ENCODE measurements around the gene GAS2L3.
A peak's percentile ranks its signal among the peaks of the same experiment; 100 is the strongest.

DNA sequence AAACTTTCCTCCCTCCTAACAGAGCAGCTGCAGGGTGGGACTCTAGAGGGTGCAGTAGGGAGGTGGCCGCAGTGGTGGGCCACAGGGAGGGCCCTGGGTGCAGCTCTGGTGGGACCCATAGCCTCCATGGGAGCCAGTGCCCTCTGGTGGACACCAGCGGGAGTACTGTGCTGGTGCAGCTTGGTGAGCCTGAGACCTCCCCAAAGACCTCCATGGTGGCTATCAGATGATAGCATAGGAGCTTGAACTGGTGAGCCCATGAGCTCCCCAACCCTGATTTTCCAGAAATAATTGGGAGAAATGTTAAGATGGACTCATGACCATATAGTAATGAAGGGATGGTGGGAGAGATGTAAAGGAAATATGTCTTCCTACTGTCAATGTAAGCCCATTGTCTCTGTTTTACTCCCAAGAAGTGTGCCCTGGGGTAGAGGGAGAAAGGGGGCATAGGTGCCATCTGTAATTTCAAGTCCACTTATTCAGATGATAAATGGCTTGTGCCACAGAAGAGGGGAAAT, 98.7 kb downstream of the GAS2L3 start:
- TF ChIP-seq, protein P1, sequence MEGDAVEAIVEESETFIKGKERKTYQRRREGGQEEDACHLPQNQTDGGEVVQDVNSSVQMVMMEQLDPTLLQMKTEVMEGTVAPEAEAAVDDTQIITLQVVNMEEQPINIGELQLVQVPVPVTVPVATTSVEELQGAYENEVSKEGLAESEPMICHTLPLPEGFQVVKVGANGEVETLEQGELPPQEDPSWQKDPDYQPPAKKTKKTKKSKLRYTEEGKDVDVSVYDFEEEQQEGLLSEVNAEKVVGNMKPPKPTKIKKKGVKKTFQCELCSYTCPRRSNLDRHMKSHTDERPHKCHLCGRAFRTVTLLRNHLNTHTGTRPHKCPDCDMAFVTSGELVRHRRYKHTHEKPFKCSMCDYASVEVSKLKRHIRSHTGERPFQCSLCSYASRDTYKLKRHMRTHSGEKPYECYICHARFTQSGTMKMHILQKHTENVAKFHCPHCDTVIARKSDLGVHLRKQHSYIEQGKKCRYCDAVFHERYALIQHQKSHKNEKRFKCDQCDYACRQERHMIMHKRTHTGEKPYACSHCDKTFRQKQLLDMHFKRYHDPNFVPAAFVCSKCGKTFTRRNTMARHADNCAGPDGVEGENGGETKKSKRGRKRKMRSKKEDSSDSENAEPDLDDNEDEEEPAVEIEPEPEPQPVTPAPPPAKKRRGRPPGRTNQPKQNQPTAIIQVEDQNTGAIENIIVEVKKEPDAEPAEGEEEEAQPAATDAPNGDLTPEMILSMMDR (IDR thresholded peaks at IDR 0.05): peak in 5 of 6 experiments; percentile 22 to 48 (median 42)
- TF ChIP-seq POLR2A (IDR thresholded peaks at IDR 0.05): no peak

Measured in adrenal gland (tissue), 5 donors.